Left lung (tissue), 10 donors: Measurements from ENCODE around the gene P2RY8. TPM values are rescaled to one million over a fixed set of nuclear protein-coding genes. Genes with fewer than 3 reads are reported as not detected.
"Not testable (repeated sequence)": the region's sequence is repeated elsewhere in the genome, so short reads cannot be mapped to it uniquely, and the experiment has no call there.

Source experiments
- ATAC-seq: fragments of 200-7000 bp; cut with Tn5 transposase; one replicate; pipeline ENCODE4 v1.9.1; 2020; ENCODE audit warnings: moderate library complexity
- DNase-seq, 4 donors: peaks; one replicate each; pipeline ENCODE4 v3.0.0-alpha.2; 2013 to 2020
- H3K27ac ChIP-seq, 2 donors: fragments of 200-600 bp; sonication (generic) in 1 of 2; one replicate each; pipeline versions ENCODE4 v1.5.0 to v1.8.0; 2020 to 2021
- H3K27me3 ChIP-seq, 2 donors: fragments of 200-600 bp; sonication (generic) in 1 of 2; one replicate each; pipeline versions ENCODE4 v1.5.0 to v1.8.0; 2020 to 2021
- H3K36me3 ChIP-seq, 2 donors: fragments of 200-600 bp; sonication (generic) in 1 of 2; one replicate each; pipeline versions ENCODE4 v1.5.0 to v1.8.0; 2020 to 2021
- H3K4me1 ChIP-seq, 2 donors: fragments of 200-600 bp; one replicate each; pipeline ENCODE4 v1.8.0; 2021
- H3K4me3 ChIP-seq, 2 donors: fragments of 200-600 bp; sonication (generic) in 1 of 2; one replicate each; pipeline versions ENCODE4 v1.5.0 to v1.8.0; 2020 to 2021; ENCODE audit warnings: mild to moderate bottlenecking in 1 of 2
- H3K9me3 ChIP-seq, 2 donors: fragments of 200-600 bp; sonication (generic) in 1 of 2; one replicate each; pipeline versions ENCODE4 v1.5.0 to v1.8.0; 2020 to 2021
- intact Hi-C, 2 donors: fragments of 100-400 bp; cut with DNase I; formaldehyde crosslinking; loops; one replicate each; pipeline versions ENCODE4 v1.11.2 to v1.14.2; 2022
- polyA plus RNA-seq, 6 donors: library from polyadenylated mRNA; unstranded; fragments of 120-200 nt; gene quantifications; one replicate each; pipeline ENCODE4 v1.2.1, GENCODE V29; 2013; ENCODE audit not compliant: insufficient read length in 6 of 6
- total RNA-seq, 2 donors: library from RNA; stranded (reverse); fragmentation: NEBNext Ultra II Directional; extraction: Animal tissue kit (Norgen Biotek cat#: 25700); gene quantifications; one replicate each; pipeline ENCODE4 v1.2.1, GENCODE V29; 2021
- TF ChIP-seq, protein P1 (sequence below), 2 donors: fragments of 200-600 bp; sonication (generic) in 1 of 2; IDR thresholded peaks; one replicate each; pipeline versions ENCODE4 v1.5.0 to v1.8.0; 2021; ENCODE audit warnings: antibody characterized with exemption in 2 of 2
- donor health status: DM: no; HTN: yes; CAD: no.
- donor health status: DM: no; HTN: no; CAD: no.

P2RY8 gene
- total and polyA plus RNA-seq, 8 donors, result 0.55 to 6.9 (median 0.69) TPM

DNA sequence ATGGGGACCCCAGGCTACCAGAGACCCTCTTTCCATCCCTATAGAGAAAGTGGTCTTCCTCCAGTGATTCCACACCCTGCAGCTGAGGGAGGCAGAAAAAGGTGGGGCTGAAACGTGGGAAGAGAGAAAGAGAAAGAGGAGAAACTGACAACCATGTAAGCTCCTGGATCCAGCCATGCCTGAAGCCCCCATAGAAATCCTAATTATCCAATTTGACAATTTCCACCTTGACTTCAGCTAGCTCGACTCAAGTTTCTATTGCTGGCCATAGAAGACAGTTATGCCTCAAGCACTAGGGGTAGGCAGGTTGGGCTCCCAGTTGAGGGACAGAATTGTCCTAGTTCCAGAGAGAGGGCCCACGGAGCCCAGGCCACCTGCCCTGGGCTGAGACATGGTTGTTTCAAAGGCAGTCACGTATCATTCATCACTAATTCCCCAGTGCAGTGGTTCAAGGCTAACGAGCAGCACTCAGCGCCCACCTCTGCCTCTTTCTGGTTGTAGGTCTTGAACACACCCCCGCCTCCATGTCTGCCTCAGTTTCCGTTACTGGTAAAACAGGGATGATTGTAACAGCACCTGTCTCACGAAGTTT is 44.5 kb downstream of the P2RY8 start:
- ATAC-seq (no peak), DNase-seq (no peak)
- intact Hi-C loops, result no loop called here
- Histone ChIP-seq H3K27ac (no peak overlapping the region), H3K36me3 (no peaks in the 10 kb centered on the region), H3K9me3 (no peaks in the 10 kb centered on the region), H3K27me3 (no peaks in the 10 kb centered on the region), H3K4me3 (no peak overlapping the region), H3K4me1 (peaks cover 0 to 13% of the 10 kb centered on the region in 2 donors)
- TF ChIP-seq, protein P1, sequence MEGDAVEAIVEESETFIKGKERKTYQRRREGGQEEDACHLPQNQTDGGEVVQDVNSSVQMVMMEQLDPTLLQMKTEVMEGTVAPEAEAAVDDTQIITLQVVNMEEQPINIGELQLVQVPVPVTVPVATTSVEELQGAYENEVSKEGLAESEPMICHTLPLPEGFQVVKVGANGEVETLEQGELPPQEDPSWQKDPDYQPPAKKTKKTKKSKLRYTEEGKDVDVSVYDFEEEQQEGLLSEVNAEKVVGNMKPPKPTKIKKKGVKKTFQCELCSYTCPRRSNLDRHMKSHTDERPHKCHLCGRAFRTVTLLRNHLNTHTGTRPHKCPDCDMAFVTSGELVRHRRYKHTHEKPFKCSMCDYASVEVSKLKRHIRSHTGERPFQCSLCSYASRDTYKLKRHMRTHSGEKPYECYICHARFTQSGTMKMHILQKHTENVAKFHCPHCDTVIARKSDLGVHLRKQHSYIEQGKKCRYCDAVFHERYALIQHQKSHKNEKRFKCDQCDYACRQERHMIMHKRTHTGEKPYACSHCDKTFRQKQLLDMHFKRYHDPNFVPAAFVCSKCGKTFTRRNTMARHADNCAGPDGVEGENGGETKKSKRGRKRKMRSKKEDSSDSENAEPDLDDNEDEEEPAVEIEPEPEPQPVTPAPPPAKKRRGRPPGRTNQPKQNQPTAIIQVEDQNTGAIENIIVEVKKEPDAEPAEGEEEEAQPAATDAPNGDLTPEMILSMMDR (IDR thresholded peaks at IDR 0.05), result no peak

DNA sequence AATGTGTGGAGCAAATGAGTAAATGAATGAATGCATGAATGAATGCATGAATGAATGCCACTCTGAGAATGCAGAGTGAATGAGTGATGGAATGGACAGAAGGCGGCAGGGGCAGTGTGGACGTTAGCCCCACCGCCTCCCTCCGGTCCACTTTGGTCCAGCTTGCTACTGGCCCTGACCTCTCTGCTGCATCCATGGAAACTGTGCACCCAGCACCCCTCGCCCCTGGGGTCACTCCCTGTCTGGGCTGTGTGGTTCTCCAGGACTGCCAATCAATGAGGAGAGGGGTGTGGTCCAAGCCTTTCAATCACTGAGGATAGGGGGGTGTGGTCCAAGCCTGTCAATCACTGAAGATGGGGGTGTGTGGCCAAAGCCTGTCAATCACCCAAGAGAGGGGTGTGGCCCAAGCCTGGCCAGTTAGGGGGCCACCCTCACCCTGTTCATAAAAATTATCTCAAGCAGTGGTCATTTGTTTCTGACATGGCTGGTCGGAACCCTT is 45.1 kb downstream of the P2RY8 start:
- H3K27me3 ChIP-seq, result no peaks in the 10 kb centered on the region
- DNase-seq (no peak), ATAC-seq (peak; percentile 24)
- TF ChIP-seq, protein P1 (IDR thresholded peaks at IDR 0.05), result no peak
- H3K4me3 ChIP-seq, result no peak overlapping the region
- no peak overlapping the region for H3K27ac ChIP-seq
- peaks cover 0 to 17% of the 10 kb centered on the region in 2 donors for H3K4me1 ChIP-seq
- no peaks in the 10 kb centered on the region for H3K9me3 ChIP-seq
- H3K36me3 ChIP-seq, result no peaks in the 10 kb centered on the region
- intact Hi-C loops, result no loop called here

DNA sequence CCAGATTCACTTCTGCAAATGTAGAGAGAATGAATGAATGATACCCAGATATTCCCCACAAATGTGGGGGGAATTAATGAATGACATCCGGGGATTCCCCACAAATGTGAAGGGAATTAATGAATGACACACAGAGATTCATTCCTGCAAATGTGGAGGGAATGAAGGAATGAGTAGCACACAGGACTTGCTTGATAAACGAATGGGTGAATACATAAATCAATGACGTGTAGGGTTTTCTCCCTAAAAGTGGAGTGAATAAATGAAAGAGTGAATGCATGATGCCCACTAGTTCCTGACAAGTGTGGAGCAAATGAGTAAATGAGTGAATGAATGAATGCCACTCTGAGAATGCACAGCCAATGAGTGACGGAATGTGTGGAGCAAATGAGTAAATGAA is 45.7 kb downstream of the P2RY8 start:
- H3K36me3 ChIP-seq, intact Hi-C loops, H3K27me3 ChIP-seq, ATAC-seq, DNase-seq, H3K4me3 ChIP-seq, H3K9me3 ChIP-seq, H3K27ac ChIP-seq: not testable (repeated sequence)
- peaks cover 0 to 24% of the 10 kb centered on the region in 2 donors for H3K4me1 ChIP-seq

DNA sequence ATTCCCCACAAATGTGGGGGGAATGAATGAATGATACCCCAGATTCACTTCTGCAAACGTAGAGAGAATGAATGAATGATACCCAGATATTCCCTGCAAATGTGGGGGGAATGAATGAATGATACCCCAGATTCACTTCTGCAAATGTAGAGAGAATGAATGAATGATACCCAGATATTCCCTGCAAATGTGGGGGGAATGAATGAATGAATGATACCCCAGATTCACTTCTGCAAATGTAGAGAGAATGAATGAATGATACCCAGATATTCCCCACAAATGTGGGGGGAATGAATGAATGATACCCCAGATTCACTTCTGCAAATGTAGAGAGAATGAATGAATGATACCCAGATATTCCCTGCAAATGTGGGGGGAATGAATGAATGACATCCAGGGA is 46.3 kb downstream of the P2RY8 start:
- intact Hi-C loops, ATAC-seq, H3K27me3 ChIP-seq, H3K27ac ChIP-seq, H3K9me3 ChIP-seq, H3K4me3 ChIP-seq, H3K36me3 ChIP-seq, DNase-seq: not testable (repeated sequence)
- peaks cover 0 to 25% of the 10 kb centered on the region in 2 donors for H3K4me1 ChIP-seq

DNA sequence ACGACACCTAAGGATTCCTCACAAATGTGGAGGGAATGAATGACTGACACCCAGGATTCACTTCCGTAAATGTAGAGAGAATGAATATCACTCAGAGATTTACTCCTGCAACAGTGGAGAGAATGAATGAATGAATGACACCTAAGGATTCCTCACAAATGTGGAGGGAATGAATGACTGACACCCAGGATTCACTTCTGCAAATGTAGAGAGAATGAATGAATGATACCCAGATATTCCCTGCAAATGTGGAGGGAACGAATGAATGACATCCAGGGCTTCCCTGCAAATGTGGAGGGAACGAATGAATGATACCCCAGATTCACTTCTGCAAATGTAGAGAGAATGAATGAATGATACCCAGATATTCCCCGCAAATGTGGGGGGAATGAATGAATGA is 47.6 kb downstream of the P2RY8 start:
- H3K27ac ChIP-seq, H3K9me3 ChIP-seq, intact Hi-C loops, H3K4me3 ChIP-seq, H3K36me3 ChIP-seq, DNase-seq, H3K27me3 ChIP-seq, ATAC-seq: not testable (repeated sequence)
- peaks cover 0 to 24% of the 10 kb centered on the region in 2 donors for H3K4me1 ChIP-seq

DNA sequence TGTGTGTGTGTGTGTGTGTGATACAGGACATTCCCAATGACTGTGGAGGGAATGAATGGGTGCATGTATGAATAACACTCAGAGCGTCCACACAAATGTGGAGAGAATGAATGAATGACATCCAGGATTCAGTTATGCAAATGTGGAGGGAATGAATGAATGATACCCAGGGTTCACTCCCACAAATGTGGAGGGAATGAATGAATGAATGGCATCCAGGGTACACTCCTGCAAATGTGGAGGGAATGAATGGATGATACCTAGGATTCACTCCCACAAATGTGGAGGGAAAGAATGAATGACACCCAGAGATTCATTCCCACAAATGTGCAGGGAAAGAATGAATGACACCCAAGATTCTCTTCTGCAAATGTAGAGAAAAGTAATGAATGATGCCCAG is 48.2 kb downstream of the P2RY8 start:
- DNase-seq, result no peak
- H3K9me3 ChIP-seq, result no peaks in the 10 kb centered on the region
- no peak overlapping the region for H3K4me3 ChIP-seq
- intact Hi-C loops, result no loop called here
- H3K4me1 ChIP-seq, result peaks cover 0 to 22% of the 10 kb centered on the region in 2 donors
- TF ChIP-seq, protein P1 (IDR thresholded peaks at IDR 0.05), result no peak
- no peaks in the 10 kb centered on the region for H3K27me3 ChIP-seq
- no peak overlapping the region for H3K27ac ChIP-seq
- ATAC-seq, result no peak
- no peaks in the 10 kb centered on the region for H3K36me3 ChIP-seq

DNA sequence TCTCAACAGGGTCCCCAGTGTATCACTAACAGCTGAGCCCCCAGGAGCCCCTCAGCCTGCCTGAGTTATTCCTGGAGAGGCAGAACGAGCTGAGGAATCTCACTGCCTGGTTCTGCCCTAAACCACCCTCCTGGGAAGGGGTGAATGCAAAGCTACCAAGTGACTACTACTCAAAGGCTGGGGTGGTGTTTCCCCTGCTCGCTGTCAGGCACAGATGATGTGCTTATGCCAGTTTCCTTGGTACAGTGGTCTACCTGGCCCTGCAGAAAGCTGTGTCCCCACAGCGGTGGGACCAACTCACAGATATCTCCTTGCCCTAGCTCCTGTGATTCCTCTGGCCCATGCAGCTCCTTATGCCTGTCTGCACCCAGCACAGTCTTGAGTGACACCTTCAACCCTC is 48.8 kb downstream of the P2RY8 start:
- intact Hi-C loops, result no loop called here
- H3K27me3 ChIP-seq, result no peaks in the 10 kb centered on the region
- ATAC-seq (no peak), DNase-seq (peak in 1 of 4 donors; percentile 19)
- TF ChIP-seq, protein P1 (IDR thresholded peaks at IDR 0.05), result no peak
- H3K4me1 ChIP-seq, result peaks cover 0 to 25% of the 10 kb centered on the region in 2 donors
- H3K36me3 ChIP-seq, result no peaks in the 10 kb centered on the region
- no peaks in the 10 kb centered on the region for H3K9me3 ChIP-seq
- no peak overlapping the region for H3K27ac ChIP-seq
- no peak overlapping the region for H3K4me3 ChIP-seq
